MM.1S (cell line): ENCODE measurements around the gene BTG4.

ENCODE experiments used
- DNase-seq: peaks from one replicate; pipeline ENCODE4 v3.0.0-alpha.2; 2015
- H2AFZ ChIP-seq: fragments of 300-600 bp; sonication (generic); 2 replicates; pipeline ENCODE4 v1.6.0; 2016; ENCODE audit warnings: antibody characterized with exemption, low read length
- H3F3A ChIP-seq: fragments of 300-600 bp; sonication (generic); 2 replicates; pipeline ENCODE4 v1.6.1; 2016; ENCODE audit warnings: mild to moderate bottlenecking, antibody characterized with exemption, low read length, moderate library complexity, mixed read lengths; ENCODE audit not compliant: insufficient read depth
- H3K27ac ChIP-seq: fragments of 300-600 bp; sonication (generic); 2 replicates; pipeline ENCODE4 v1.5.1; 2016; ENCODE audit warnings: mild to moderate bottlenecking, low read length
- H3K27me3 ChIP-seq: fragments of 300-600 bp; sonication (generic); replicated peaks from 2 replicates; pipeline ENCODE4 v1.6.0; 2016; ENCODE audit warnings: low read length; ENCODE audit not compliant: insufficient read depth
- H3K36me3 ChIP-seq: fragments of 300-600 bp; sonication (generic); replicated peaks from 2 replicates; pipeline ENCODE4 v1.6.1; 2016; ENCODE audit warnings: mild to moderate bottlenecking, low read length, mixed read lengths; ENCODE audit not compliant: insufficient read depth
- H3K4me1 ChIP-seq: fragments of 300-600 bp; sonication (generic); 2 replicates; pipeline ENCODE4 v1.6.1; 2016; ENCODE audit warnings: low read length, mixed read lengths
- H3K4me2 ChIP-seq: fragments of 300-600 bp; sonication (generic); 2 replicates; pipeline ENCODE4 v1.6.0; 2016; ENCODE audit warnings: low read depth, low read length
- H3K4me3 ChIP-seq: fragments of 300-600 bp; sonication (generic); 2 replicates; pipeline ENCODE4 v1.5.1; 2016; ENCODE audit warnings: low read length, mixed read lengths
- H3K79me2 ChIP-seq: fragments of 300-600 bp; sonication (generic); 2 replicates; pipeline ENCODE4 v1.6.1; 2016; ENCODE audit warnings: mixed run types, low read length, mixed read lengths
- H3K9ac ChIP-seq: fragments of 300-600 bp; sonication (generic); 2 replicates; pipeline ENCODE4 v1.6.1; 2016; ENCODE audit warnings: low read length, mixed read lengths
- H3K9me2 ChIP-seq: fragments of 300-600 bp; sonication (generic); replicated peaks from 2 replicates; pipeline ENCODE4 v1.6.1; 2016; ENCODE audit warnings: mild to moderate bottlenecking, low read length, mixed read lengths; ENCODE audit not compliant: insufficient read depth
- H3K9me3 ChIP-seq: fragments of 300-600 bp; sonication (generic); replicated peaks from 2 replicates; pipeline ENCODE4 v1.6.1; 2016; ENCODE audit warnings: mild to moderate bottlenecking, low read length, mixed read lengths; ENCODE audit not compliant: insufficient read depth
- H4K20me1 ChIP-seq: fragments of 300-600 bp; sonication (generic); 2 replicates; pipeline ENCODE4 v1.6.1; 2016; ENCODE audit warnings: mild to moderate bottlenecking, low read length, moderate library complexity, mixed read lengths; ENCODE audit not compliant: insufficient read depth
- CTCF ChIP-seq: fragments of 300-600 bp; sonication (generic); IDR thresholded peaks from 2 replicates; pipeline ENCODE4 v1.5.1; 2016; ENCODE audit warnings: antibody characterized with exemption, low read length, mixed read lengths
- EZH2 ChIP-seq: fragments of 300-600 bp; sonication (generic); optimal IDR thresholded peaks from 2 replicates; pipeline ENCODE3; 2017; ENCODE audit warnings: low read depth, mild to moderate bottlenecking, antibody characterized with exemption, low read length, mixed read lengths
- EZH2phosphoT487 ChIP-seq: fragments of 300-600 bp; sonication (generic); IDR thresholded peaks from 2 replicates; pipeline ENCODE4 v1.6.1; 2018; ENCODE audit warnings: antibody characterized with exemption, low read length

Gene BTG4

GRCh38 chr11:111460340-111460739, 51.8 kb downstream of the BTG4 start:
- Histone ChIP-seq H2AFZ (no peak overlapping the region), H3K27ac (no peak overlapping the region), H3F3A (no peaks in the 10 kb centered on the region), H3K9me3 (no peaks in the 10 kb centered on the region), H3K9me2 (no peaks in the 10 kb centered on the region), H3K36me3 (no peaks in the 10 kb centered on the region), H3K27me3 (0 out of 2 replicates have a peak, but pooled peaks cover 3% of the 10 kb centered on the region), H3K4me2 (no peak overlapping the region), H3K9ac (no peak overlapping the region), H3K4me1 (no peaks in the 10 kb centered on the region), H4K20me1 (no peaks in the 10 kb centered on the region), H3K4me3 (no peak overlapping the region), H3K79me2 (no peaks in the 10 kb centered on the region)
- DNase-seq: no peak
- TF ChIP-seq EZH2phosphoT487: no peak
- no peak for TF ChIP-seq EZH2
- TF ChIP-seq CTCF: no peak

- Histone ChIP-seq H3K27ac (no peak overlapping the region), H4K20me1 (no peaks in the 10 kb centered on the region), H3K9me3 (no peaks in the 10 kb centered on the region), H3K4me2 (no peak overlapping the region), H3K27me3 (0 out of 2 replicates have a peak, but pooled peaks cover 3% of the 10 kb centered on the region), H3F3A (no peaks in the 10 kb centered on the region), H3K4me1 (no peaks in the 10 kb centered on the region), H3K9ac (no peak overlapping the region), H3K9me2 (no peaks in the 10 kb centered on the region), H2AFZ (no peak overlapping the region), H3K4me3 (no peak overlapping the region), H3K79me2 (no peaks in the 10 kb centered on the region), H3K36me3 (no peaks in the 10 kb centered on the region)
- no peak for DNase-seq
- TF ChIP-seq EZH2phosphoT487 (no peak), CTCF (no peak), EZH2 (no peak)
Observed at GRCh38 chr11:111459506-111460270, 52.5 kb downstream of the BTG4 start.

- H3K36me3 ChIP-seq: no peaks in the 10 kb centered on the region
- H3K4me3 ChIP-seq: no peak overlapping the region
- H2AFZ ChIP-seq: no peak overlapping the region
- no peak overlapping the region for H3K9ac ChIP-seq
- H3K27me3 ChIP-seq: 0 out of 2 replicates have a peak, but pooled peaks cover 3% of the 10 kb centered on the region
- no peaks in the 10 kb centered on the region for H3K9me2 ChIP-seq
- DNase-seq: no peak
- H3F3A ChIP-seq: no peaks in the 10 kb centered on the region
- no peaks in the 10 kb centered on the region for H3K79me2 ChIP-seq
- H3K4me2 ChIP-seq: no peak overlapping the region
- no peaks in the 10 kb centered on the region for H4K20me1 ChIP-seq
- no peaks in the 10 kb centered on the region for H3K4me1 ChIP-seq
- no peaks in the 10 kb centered on the region for H3K9me3 ChIP-seq
- H3K27ac ChIP-seq: no peak overlapping the region
- no peak for TF ChIP-seq EZH2phosphoT487
- no peak for TF ChIP-seq EZH2
- no peak for TF ChIP-seq CTCF
Observed at GRCh38 chr11:111457731-111458368, 54.3 kb downstream of the BTG4 start.
